H9 (cell line): ENCODE results near the gene KIF6. TPM values are rescaled to one million over a fixed set of nuclear protein-coding genes. Genes with fewer than 3 reads are reported as not detected.

Experiments used
- DNase-seq: peaks from one replicate; pipeline ENCODE4 v3.0.0-alpha.2; 2017
- H2AFZ ChIP-seq: one replicate; pipeline ENCODE4 v1.6.1; 2013; ENCODE audit warnings: mild to moderate bottlenecking, low read length, control low read depth, moderate library complexity
- H2AK5ac ChIP-seq: 2 replicates; pipeline ENCODE4 v1.6.1; 2013; ENCODE audit warnings: low read length, control low read depth, mixed read lengths; ENCODE audit not compliant: insufficient read length
- H2BK120ac ChIP-seq: one replicate; pipeline ENCODE4 v1.6.1; 2013; ENCODE audit warnings: low read depth, mild to moderate bottlenecking, low read length, control low read depth, inconsistent platforms; ENCODE audit not compliant: poor library complexity, severe bottlenecking
- H2BK12ac ChIP-seq: 2 replicates; pipeline ENCODE4 v1.6.1; 2013; ENCODE audit warnings: low read length, control low read depth, mixed read lengths, low read depth; ENCODE audit not compliant: insufficient read length
- H2BK15ac ChIP-seq: 2 replicates; pipeline ENCODE4 v1.6.1; 2013; ENCODE audit warnings: low read depth, low read length, control low read depth
- H2BK20ac ChIP-seq: one replicate; pipeline ENCODE4 v1.6.1; 2013; ENCODE audit warnings: low read depth, mild to moderate bottlenecking, low read length, control low read depth, inconsistent platforms; ENCODE audit not compliant: poor library complexity, severe bottlenecking
- H2BK5ac ChIP-seq: 2 replicates; pipeline ENCODE4 v1.6.1; 2013; ENCODE audit warnings: low read length, control low read depth, mixed read lengths; ENCODE audit not compliant: insufficient read length
- H3K14ac ChIP-seq: 2 replicates; pipeline ENCODE4 v1.6.1; 2013; ENCODE audit warnings: low read length, control low read depth; ENCODE audit not compliant: insufficient read depth
- H3K18ac ChIP-seq: 2 replicates; pipeline ENCODE4 v1.6.1; 2013; ENCODE audit warnings: low read depth, mild to moderate bottlenecking, mixed read lengths, low read length, control low read depth; ENCODE audit not compliant: insufficient read length
- H3K23ac ChIP-seq: 2 replicates; pipeline ENCODE4 v1.6.1; 2013; ENCODE audit warnings: low read length, control low read depth, mixed read lengths, low read depth; ENCODE audit not compliant: insufficient read length
- H3K23me2 ChIP-seq: 2 replicates; pipeline ENCODE4 v1.6.1; 2013; ENCODE audit warnings: low read depth, mild to moderate bottlenecking, mixed read lengths, low read length, control low read depth; ENCODE audit not compliant: insufficient read length, poor library complexity, severe bottlenecking
- H3K27ac ChIP-seq: 2 replicates; pipeline ENCODE4 v1.5.1; 2013; ENCODE audit warnings: low read length, control low read depth, mixed read lengths, low read depth; ENCODE audit not compliant: insufficient read length
- H3K27me3 ChIP-seq: 2 replicates; pipeline ENCODE4 v1.6.1; 2013; ENCODE audit warnings: low read length, control low read depth, inconsistent platforms; ENCODE audit not compliant: insufficient read depth
- H3K4ac ChIP-seq: 2 replicates; pipeline ENCODE4 v1.6.1; 2013; ENCODE audit warnings: low read depth, mild to moderate bottlenecking, control low read depth, inconsistent platforms, low read length, moderate library complexity
- H3K4me1 ChIP-seq: 2 replicates; pipeline ENCODE4 v1.6.1; 2013; ENCODE audit warnings: low read length, control low read depth, inconsistent platforms; ENCODE audit not compliant: insufficient read depth
- H3K4me2 ChIP-seq: 2 replicates; pipeline ENCODE4 v1.6.1; 2013; ENCODE audit warnings: low read length, control low read depth, mixed read lengths; ENCODE audit not compliant: insufficient read length, insufficient read depth
- H3K56ac ChIP-seq: 2 replicates; pipeline ENCODE4 v1.6.1; 2013; ENCODE audit warnings: low read depth, mild to moderate bottlenecking, mixed read lengths, low read length, control low read depth; ENCODE audit not compliant: insufficient read length
- H3K79me1 ChIP-seq: 2 replicates; pipeline ENCODE4 v1.6.1; 2013; ENCODE audit warnings: low read depth, mild to moderate bottlenecking, moderate library complexity, low read length, control low read depth, inconsistent platforms; ENCODE audit not compliant: insufficient read depth, poor library complexity, severe bottlenecking
- H3K79me2 ChIP-seq: 2 replicates; pipeline ENCODE4 v1.6.1; 2013; ENCODE audit warnings: low read length, control low read depth, inconsistent platforms; ENCODE audit not compliant: insufficient read depth
- H3K9ac ChIP-seq: 2 replicates; pipeline ENCODE4 v1.6.1; 2013; ENCODE audit warnings: low read length, control low read depth, mixed read lengths; ENCODE audit not compliant: insufficient read length; ENCODE audit errors: extremely low read depth
- H3K9me3 ChIP-seq: one replicate; pipeline ENCODE4 v1.6.1; 2013; ENCODE audit warnings: low read depth, low read length, inconsistent platforms; ENCODE audit not compliant: control insufficient read depth
- H3T11ph ChIP-seq: one replicate; pipeline ENCODE4 v1.6.1; 2013; ENCODE audit warnings: mild to moderate bottlenecking, low read length, control low read depth, inconsistent platforms
- H4K20me1 ChIP-seq: one replicate; pipeline ENCODE4 v1.6.1; 2013; ENCODE audit not compliant: control insufficient read depth, insufficient read length, insufficient read depth
- H4K5ac ChIP-seq: 2 replicates; pipeline ENCODE4 v1.6.1; 2013; ENCODE audit warnings: low read depth, mild to moderate bottlenecking, mixed read lengths, low read length, control low read depth; ENCODE audit not compliant: insufficient read length
- H4K8ac ChIP-seq: replicated peaks from 2 replicates; pipeline ENCODE4 v1.6.1; 2013; ENCODE audit warnings: low read length, control low read depth, mixed read lengths, low read depth; ENCODE audit not compliant: insufficient read length
- H4K91ac ChIP-seq: 2 replicates; pipeline ENCODE4 v1.6.1; 2013; ENCODE audit warnings: low read depth, mild to moderate bottlenecking, moderate library complexity, mixed read lengths, low read length, control low read depth; ENCODE audit not compliant: insufficient read length
- H3K27ac Mint-ChIP-seq, 3 experiments: 2 replicates in 2 of 3; 3 replicates in 1 of 3; pipeline ENCODE4 v1.8.0; 2020 to 2021; ENCODE audit warnings: mixed read lengths in 3 of 3, mild to moderate bottlenecking in 1 of 3, moderate library complexity in 1 of 3
- H3K27me3 Mint-ChIP-seq: 2 replicates; pipeline ENCODE4 v1.8.0; 2021; ENCODE audit warnings: low read depth, mild to moderate bottlenecking, moderate library complexity, mixed read lengths
- H3K36me3 Mint-ChIP-seq, 3 experiments: 2 replicates in 2 of 3; 3 replicates in 1 of 3; pipeline ENCODE4 v1.8.0; 2020 to 2021; ENCODE audit warnings: low read depth in 3 of 3, mixed read lengths in 3 of 3; ENCODE audit not compliant: insufficient read depth in 1 of 3
- H3K4me1 Mint-ChIP-seq, 2 experiments: 2 replicates each; pipeline ENCODE4 v1.8.0; 2020; ENCODE audit warnings: mixed read lengths in 2 of 2
- H3K4me3 Mint-ChIP-seq, 2 experiments: 2 replicates in 1 of 2; 3 replicates in 1 of 2; pipeline ENCODE4 v1.8.0; 2020 to 2021; ENCODE audit warnings: mild to moderate bottlenecking in 2 of 2, mixed read lengths in 2 of 2, moderate library complexity in 1 of 2
- H3K9me3 Mint-ChIP-seq, 2 experiments: 2 replicates in 1 of 2; 3 replicates in 1 of 2; pipeline ENCODE4 v1.8.0; 2020; ENCODE audit warnings: mild to moderate bottlenecking in 2 of 2, mixed read lengths in 2 of 2, moderate library complexity in 1 of 2
- WGBS: extraction: QIAGEN DNeasy Blood & Tissue Kit; methylation state at CpG from one replicate; pipeline ENCODE4 v1.1.7; 2013; ENCODE audit warnings: missing lambda C conversion rate, low lambda C conversion rate, mixed read lengths; ENCODE audit not compliant: insufficient read length; ENCODE audit errors: extremely low coverage; 5-methylcytosine and 5-hydroxymethylcytosine counted together
- total RNA-seq: library from RNA; stranded (reverse); gene quantifications from 2 replicates; pipeline ENCODE4 v1.2.1, GENCODE V29; 2021
- TF ChIP-seq, protein P1 (sequence below): fragments of 200-600 bp; sonication (generic); conservative IDR thresholded peaks from 3 replicates; pipeline ENCODE4 v1.8.0; 2021; ENCODE audit warnings: antibody characterized with exemption, mild to moderate bottlenecking

The KIF6 gene
- total RNA-seq, 1 experiment from 2014 or later = 0.63 TPM

DNA sequence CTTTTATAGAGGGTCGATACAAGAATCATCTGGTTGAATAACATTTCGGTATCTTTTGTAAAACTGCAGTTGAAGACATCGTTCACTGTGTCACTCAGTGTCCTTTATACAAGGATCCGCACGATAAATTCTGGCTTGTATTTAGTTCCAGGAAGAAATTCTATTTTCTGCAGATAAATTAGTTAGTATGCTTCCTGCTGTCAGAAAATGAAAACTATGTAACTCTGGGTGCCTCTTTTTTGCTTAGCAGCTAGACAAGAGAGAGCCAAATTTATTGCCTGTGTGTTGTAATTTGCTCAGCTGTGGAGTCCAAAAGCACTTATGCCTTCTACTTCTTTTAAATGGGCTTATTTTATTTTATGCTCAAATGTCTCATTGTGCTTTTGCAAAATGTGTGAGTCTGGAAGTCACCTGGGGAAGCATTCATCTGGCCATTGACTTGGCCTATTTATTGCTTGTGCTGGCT is 346.2 kb downstream of the KIF6 start:
- H2BK120ac ChIP-seq = no peak overlapping the region
- no peaks in the 10 kb centered on the region for H4K20me1 ChIP-seq
- no peak overlapping the region for H3T11ph ChIP-seq
- no peaks in the 10 kb centered on the region for H3K27me3 ChIP-seq
- TF ChIP-seq, protein P1, sequence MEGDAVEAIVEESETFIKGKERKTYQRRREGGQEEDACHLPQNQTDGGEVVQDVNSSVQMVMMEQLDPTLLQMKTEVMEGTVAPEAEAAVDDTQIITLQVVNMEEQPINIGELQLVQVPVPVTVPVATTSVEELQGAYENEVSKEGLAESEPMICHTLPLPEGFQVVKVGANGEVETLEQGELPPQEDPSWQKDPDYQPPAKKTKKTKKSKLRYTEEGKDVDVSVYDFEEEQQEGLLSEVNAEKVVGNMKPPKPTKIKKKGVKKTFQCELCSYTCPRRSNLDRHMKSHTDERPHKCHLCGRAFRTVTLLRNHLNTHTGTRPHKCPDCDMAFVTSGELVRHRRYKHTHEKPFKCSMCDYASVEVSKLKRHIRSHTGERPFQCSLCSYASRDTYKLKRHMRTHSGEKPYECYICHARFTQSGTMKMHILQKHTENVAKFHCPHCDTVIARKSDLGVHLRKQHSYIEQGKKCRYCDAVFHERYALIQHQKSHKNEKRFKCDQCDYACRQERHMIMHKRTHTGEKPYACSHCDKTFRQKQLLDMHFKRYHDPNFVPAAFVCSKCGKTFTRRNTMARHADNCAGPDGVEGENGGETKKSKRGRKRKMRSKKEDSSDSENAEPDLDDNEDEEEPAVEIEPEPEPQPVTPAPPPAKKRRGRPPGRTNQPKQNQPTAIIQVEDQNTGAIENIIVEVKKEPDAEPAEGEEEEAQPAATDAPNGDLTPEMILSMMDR = no peak
- no peak overlapping the region for H4K8ac ChIP-seq
- no peak overlapping the region for H2BK12ac ChIP-seq
- H2AFZ ChIP-seq = no peak overlapping the region
- H3K18ac ChIP-seq = no peak overlapping the region
- H3K23ac ChIP-seq = no peak overlapping the region
- H3K4me3 Mint-ChIP-seq = no peak overlapping the region
- no peak for DNase-seq
- no CpG with 5 or more reads among the region's 5 CpGs for WGBS
- peaks cover 5% of the 10 kb centered on the region in 2 experiments for H3K4me1 Mint-ChIP-seq
- H3K9me3 ChIP-seq = no peaks in the 10 kb centered on the region
- H3K9me3 Mint-ChIP-seq = no peaks in the 10 kb centered on the region; a peak in 1 of 5 replicates
- H3K14ac ChIP-seq = no peak overlapping the region
- no peak overlapping the region for H3K9ac ChIP-seq
- H3K27me3 Mint-ChIP-seq = peaks cover 2% of the 10 kb centered on the region
- no peaks in the 10 kb centered on the region for H3K79me2 ChIP-seq
- H3K27ac Mint-ChIP-seq = no peak overlapping the region
- H2BK5ac ChIP-seq = no peak overlapping the region
- no peaks in the 10 kb centered on the region for H3K23me2 ChIP-seq
- H4K91ac ChIP-seq = no peak overlapping the region
- no peak overlapping the region for H2BK15ac ChIP-seq
- no peaks in the 10 kb centered on the region for H3K4me1 ChIP-seq
- no peaks in the 10 kb centered on the region for H3K36me3 Mint-ChIP-seq
- no peak overlapping the region for H3K4ac ChIP-seq
- H3K79me1 ChIP-seq = no peaks in the 10 kb centered on the region
- no peak overlapping the region for H3K56ac ChIP-seq
- no peak overlapping the region for H3K27ac ChIP-seq
- H3K4me2 ChIP-seq = no peak overlapping the region
- no peak overlapping the region for H2BK20ac ChIP-seq
- H4K5ac ChIP-seq = no peak overlapping the region
- no peak overlapping the region for H2AK5ac ChIP-seq
